K562 (cell line): ENCODE data around the gene HOXC5. TPM values are rescaled to one million over a fixed set of nuclear protein-coding genes. Genes with fewer than 3 reads are reported as not detected.

Source experiments
- ARID1B ChIP-seq: fragments of 450-650 bp; IDR thresholded peaks from 2 replicates; pipeline ENCODE4 v1.6.1; 2016; ENCODE audit warnings: antibody characterized with exemption, mild to moderate bottlenecking, inconsistent platforms
- CCNT2 ChIP-seq: IDR thresholded peaks from 2 replicates; pipeline ENCODE4 v1.6.1; 2011; ENCODE audit warnings: borderline replicate concordance, low read depth, mild to moderate bottlenecking, moderate library complexity, mixed read lengths, low read length; ENCODE audit not compliant: insufficient read length; ENCODE audit errors: extremely low read depth
- CXXC5 ChIP-seq: fragments of 250-450 bp; sonication (Bioruptor Pico); IDR thresholded peaks from 2 replicates; pipeline ENCODE4 v1.8.0; 2022; ENCODE audit warnings: inconsistent platforms, mild to moderate bottlenecking, moderate library complexity
- FIP1L1 ChIP-seq: fragments of 200-400 bp; formaldehyde crosslinking; IDR thresholded peaks from 2 replicates; pipeline ENCODE4 v1.6.1; 2018; ENCODE audit warnings: mild to moderate bottlenecking, low read depth, low read length; ENCODE audit not compliant: poor library complexity, severe bottlenecking
- FOXK1 ChIP-seq: sonication (generic); formaldehyde crosslinking; IDR thresholded peaks from 2 replicates; pipeline ENCODE4 v1.8.0; 2022; ENCODE audit warnings: missing genetic modification reagents, mild to moderate bottlenecking, borderline replicate concordance
- HNRNPK ChIP-seq: fragments of 200-400 bp; formaldehyde crosslinking; IDR thresholded peaks from one replicate; pipeline ENCODE4 v1.6.1; 2018; ENCODE audit warnings: mild to moderate bottlenecking, low read depth, low read length; ENCODE audit not compliant: poor library complexity, severe bottlenecking
- MAZ ChIP-seq, 2 experiments: fragments of 450-650 bp in 1 of 2; sonication (generic) in 1 of 2; formaldehyde crosslinking; IDR thresholded peaks in 1 of 2; conservative IDR thresholded peaks in 1 of 2; 2 replicates each; pipeline versions ENCODE4 v1.4.0 to v1.5.0; 2020; ENCODE audit warnings: mild to moderate bottlenecking in 1 of 2, missing genetic modification reagents in 1 of 2
- MBD1 ChIP-seq: fragments of 250-450 bp; sonication (Bioruptor Pico); IDR thresholded peaks from 2 replicates; pipeline ENCODE4 v1.8.0; 2022; ENCODE audit warnings: inconsistent platforms
- PTBP1 ChIP-seq: fragments of 200-400 bp; formaldehyde crosslinking; IDR thresholded peaks from 2 replicates; pipeline ENCODE4 v1.6.1; 2017; ENCODE audit warnings: low read depth, low read length
- RBM39 ChIP-seq: fragments of 200-400 bp; formaldehyde crosslinking; optimal IDR thresholded peaks from 2 replicates; pipeline ENCODE3; 2018; ENCODE audit warnings: low read depth, low read length
- RCOR1 ChIP-seq, 2 experiments: IDR thresholded peaks; 2 replicates each; pipeline ENCODE4 v1.6.1; 2012; ENCODE audit warnings: low read depth in 2 of 2, low read length in 2 of 2, borderline replicate concordance in 1 of 2, improper control_type of control experiment in 1 of 2
- SLC30A9 ChIP-seq: fragments of 250-450 bp; sonication (Bioruptor Pico); IDR thresholded peaks from 2 replicates; pipeline ENCODE4 v1.8.0; 2022; ENCODE audit warnings: mild to moderate bottlenecking, moderate library complexity
- SMARCA4 ChIP-seq: fragments of 450-650 bp; IDR thresholded peaks from 2 replicates; pipeline ENCODE4 v1.6.1; 2016
- TARDBP ChIP-seq: fragments of 450-650 bp; IDR thresholded peaks from 2 replicates; pipeline ENCODE4 v1.6.1; 2016
- VEZF1 ChIP-seq: fragments of 200-800 bp; sonication (Bioruptor generic); IDR thresholded peaks from 2 replicates; pipeline ENCODE4 v1.6.1; 2017; ENCODE audit warnings: missing genetic modification characterization, missing compliant biosample characterization
- ZNF324 ChIP-seq: fragments of 250-450 bp; sonication (Bioruptor Pico); IDR thresholded peaks from 2 replicates; pipeline ENCODE4 v1.4.0; 2020; ENCODE audit warnings: mild to moderate bottlenecking
- ZNF408 ChIP-seq: fragments of 250-450 bp; sonication (Bioruptor Pico); IDR thresholded peaks from 2 replicates; pipeline ENCODE4 v1.4.0; 2020; ENCODE audit warnings: low read depth, mild to moderate bottlenecking, moderate library complexity
- ZNF586 ChIP-seq: fragments of 450-650 bp; formaldehyde crosslinking; conservative IDR thresholded peaks from 2 replicates; pipeline ENCODE4 v1.4.0; 2020; ENCODE audit warnings: mild to moderate bottlenecking, moderate library complexity
- polyA plus RNA-seq, 8 experiments: library from polyadenylated mRNA; depleted of rRNA in 4 of 8; stranded (reverse) in 5 of 8; unstranded in 3 of 8; fragments of >200 nt; fragmentation: Nextera tagmentation in 2 of 8; fragmentation: Illumina TruSeq in 1 of 8; extraction: Ambion mirVana in 2 of 8; extraction: Trizol in 1 of 8; gene quantifications; 2 replicates each; pipeline versions ENCODE4 v1.2.1 to v1.2.3, GENCODE V29; 2011 to 2014; ENCODE audit warnings: inconsistent platforms in 1 of 8, missing spikeins in 1 of 8
- total RNA-seq, 7 experiments: library from RNA; depleted of rRNA in 6 of 7; stranded (reverse); fragments of >200 nt in 6 of 7; fragmentation: Illumina TruSeq in 2 of 7; extraction: Trizol in 2 of 7; gene quantifications; 2 replicates each; pipeline versions ENCODE4 v1.2.1 to v1.2.3, GENCODE V29; 2011 to 2021; ENCODE audit warnings: low replicate concordance in 1 of 7

Gene HOXC5
- total and polyA plus RNA-seq, 9 of the 15 experiments (the other 6 are each of a cell fraction or from before 2014, with no cell fraction given), result 0.10 to 0.44 (median 0.18) TPM; not detected in 4

- peak; percentile 77 for TF ChIP-seq VEZF1 (CRISPR knock-in tag)
- no peak for TF ChIP-seq CCNT2
- TF ChIP-seq RBM39, result no peak
- no peak for TF ChIP-seq ZNF586
- no peak for TF ChIP-seq FIP1L1
- TF ChIP-seq SLC30A9 (CRISPR knock-in tag), result no peak
- TF ChIP-seq ARID1B, result 0 out of 2 replicates have a peak, but pooled peaks have one; percentile 19
- TF ChIP-seq CXXC5, result 0 out of 2 replicates have a peak, but pooled peaks have one; percentile 13
- no peak for TF ChIP-seq ZNF324 (CRISPR knock-in tag)
- TF ChIP-seq TARDBP, result no peak
- TF ChIP-seq PTBP1, result no peak
- no peak for TF ChIP-seq MBD1 (CRISPR knock-in tag)
- no peak for TF ChIP-seq ZNF408
- TF ChIP-seq SMARCA4, result no peak
- TF ChIP-seq RCOR1 (IDR thresholded peaks at IDR 0.05; ENCODE audit: borderline replicate concordance in 1 of 2, low read depth in 2 of 2, low read length in 2 of 2), result peak in 1 of 2 experiments; percentile 27; a peak in 1 of 4 replicates
- peak; percentile 38 to 41; a peak in 1 of 4 replicates for TF ChIP-seq MAZ (CRISPR knock-in tag; conservative IDR thresholded peaks at IDR 0.05 in 1 of 2, IDR thresholded peaks at IDR 0.05 in 1 of 2)
- no peak for TF ChIP-seq FOXK1 (CRISPR knock-in tag)
- TF ChIP-seq HNRNPK, result no peak
These were observed 45.0 kb upstream of the HOXC5 start (continued) for GRCh38 chr12:53987787-53988230.
